ENCODE data around the gene PIGH. TPM values are rescaled to one million over a fixed set of nuclear protein-coding genes. Genes with fewer than 3 reads are reported as not detected.
A peak's percentile ranks its signal among the peaks of the same experiment; 100 is the strongest.

The PIGH gene
- total and polyA plus RNA-seq, 4 donors, result 16.3 to 35.7 (median 18.0) TPM

DNA sequence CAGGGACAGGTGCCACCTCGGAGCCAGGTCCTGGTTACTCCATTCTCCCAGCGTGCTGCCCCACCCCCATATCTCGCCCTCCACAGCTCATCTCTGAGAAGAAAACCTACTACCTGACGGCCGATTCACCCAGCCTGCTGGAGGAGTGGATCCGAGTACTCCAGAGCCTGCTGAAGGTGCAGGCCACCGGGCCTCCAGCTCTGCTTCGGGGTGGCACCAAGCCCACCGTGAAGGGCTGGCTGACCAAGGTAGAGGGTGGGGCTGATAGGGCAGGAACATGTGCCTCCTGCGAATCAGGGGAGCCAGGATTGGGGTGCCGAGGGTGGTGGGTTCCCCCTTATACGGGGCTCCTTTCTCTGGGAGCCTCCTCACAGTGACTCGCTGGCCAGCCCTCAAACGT lies 25.9 kb downstream of the PIGH start:
- H3K9me3 ChIP-seq (ENCODE audit: control insufficient read depth, low read length), result no peaks in the 10 kb centered on the region
- ATAC-seq (ENCODE audit: low FRiP score), result no peak
- no peaks in the 10 kb centered on the region for H3K36me3 ChIP-seq (ENCODE audit: control insufficient read depth in 1 of 2, insufficient read depth in 2 of 2, low read length in 1 of 2)
- H3K27me3 ChIP-seq (ENCODE audit: control insufficient read depth in 1 of 2, insufficient read depth in 2 of 2, low read length in 1 of 2), result no peaks in the 10 kb centered on the region
- intact Hi-C loops (cut with DNase I), result no loop called here
- H3K4me3 ChIP-seq (ENCODE audit: low read length in 2 of 2), result no peak overlapping the region
- H3K4me1 ChIP-seq (ENCODE audit: control insufficient read depth in 1 of 2, insufficient read depth in 2 of 2, low read length in 2 of 2), result no peaks in the 10 kb centered on the region
- DNase-seq, result peak in 1 of 2 donors; percentile 71
- 91% methylated on average over 14 of the region's 14 CpGs for WGBS, 2 donors
- H3K27ac ChIP-seq (ENCODE audit: low read depth in 1 of 2, low read length in 2 of 2), result no peak overlapping the region

DNA sequence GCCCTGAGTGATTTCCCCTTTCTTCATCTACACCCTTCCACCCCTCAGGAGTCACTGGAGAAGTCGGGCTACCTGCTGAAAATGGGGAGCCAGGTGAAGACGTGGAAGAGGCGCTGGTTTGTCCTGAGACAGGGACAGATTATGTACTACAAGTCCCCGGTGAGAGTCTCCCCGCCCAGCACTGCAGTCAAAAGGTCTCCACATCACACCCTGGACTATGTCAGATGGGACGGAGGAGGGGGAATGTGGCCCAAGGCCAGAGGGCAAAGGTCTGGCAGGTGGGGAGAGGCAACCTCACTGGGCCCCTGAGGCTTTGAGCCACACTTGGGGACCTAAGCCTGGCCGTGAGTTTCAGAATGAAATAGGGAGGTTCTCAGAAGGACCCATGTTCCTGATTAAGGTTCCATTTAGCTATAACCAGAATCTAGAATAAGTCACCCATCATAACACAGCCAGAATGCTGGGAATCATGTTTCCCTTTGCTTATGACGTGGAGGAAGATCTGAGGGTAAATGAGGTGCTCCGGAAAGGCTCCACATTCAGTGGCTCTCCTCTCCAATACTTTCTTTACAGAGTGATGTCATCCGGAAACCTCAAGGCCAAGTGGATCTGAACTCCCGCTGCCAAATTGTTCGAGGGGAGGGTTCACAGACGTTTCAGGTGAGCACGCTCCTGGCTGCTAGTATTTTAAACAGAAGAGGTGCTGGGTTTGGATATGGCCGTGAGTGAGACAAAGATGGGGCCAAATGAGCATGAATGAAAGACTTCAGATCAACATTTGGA lies 26.6 kb downstream of the PIGH start:
- WGBS, 2 donors, result 80 to 84% methylated on average over 15 of the region's 15 CpGs
- Histone ChIP-seq H3K36me3 (ENCODE audit: control insufficient read depth in 1 of 2, insufficient read depth in 2 of 2, low read length in 1 of 2) (no peaks in the 10 kb centered on the region), H3K9me3 (ENCODE audit: control insufficient read depth, low read length) (no peaks in the 10 kb centered on the region), H3K27ac (ENCODE audit: low read depth in 1 of 2, low read length in 2 of 2) (no peak overlapping the region), H3K4me1 (ENCODE audit: control insufficient read depth in 1 of 2, insufficient read depth in 2 of 2, low read length in 2 of 2) (no peaks in the 10 kb centered on the region), H3K27me3 (ENCODE audit: control insufficient read depth in 1 of 2, insufficient read depth in 2 of 2, low read length in 1 of 2) (no peaks in the 10 kb centered on the region), H3K4me3 (ENCODE audit: low read length in 2 of 2) (no peak overlapping the region)
- intact Hi-C loops (cut with DNase I), result no loop called here
- no peak for ATAC-seq (ENCODE audit: low FRiP score)
- DNase-seq, result peak in 1 of 2 donors; percentile 30

DNA sequence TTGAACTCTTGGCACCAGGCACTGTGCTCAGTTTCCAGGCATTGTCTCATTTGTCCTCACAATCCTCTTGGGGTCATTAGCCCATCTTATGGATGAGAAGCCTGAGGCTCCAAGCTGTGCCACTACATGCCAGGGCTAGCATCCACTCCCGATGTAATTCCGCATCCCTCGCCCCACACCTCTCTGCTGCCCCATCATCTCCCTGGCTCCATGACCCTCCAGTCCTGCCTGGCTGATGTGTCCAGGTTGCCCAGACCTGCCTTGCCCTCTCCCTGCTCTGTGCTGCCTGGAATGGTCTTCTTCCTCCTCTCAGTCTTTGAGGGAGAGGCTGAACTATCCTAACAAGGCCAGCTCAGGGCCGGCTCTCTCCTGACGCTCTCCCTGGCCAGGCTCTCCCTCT lies 27.5 kb downstream of the PIGH start:
- no peak overlapping the region for H3K4me3 ChIP-seq (ENCODE audit: low read length in 2 of 2)
- intact Hi-C loops (cut with DNase I), result no loop called here
- H3K27me3 ChIP-seq (ENCODE audit: control insufficient read depth in 1 of 2, insufficient read depth in 2 of 2, low read length in 1 of 2), result no peaks in the 10 kb centered on the region
- no peaks in the 10 kb centered on the region for H3K4me1 ChIP-seq (ENCODE audit: control insufficient read depth in 1 of 2, insufficient read depth in 2 of 2, low read length in 2 of 2)
- no peaks in the 10 kb centered on the region for H3K9me3 ChIP-seq (ENCODE audit: control insufficient read depth, low read length)
- no peak overlapping the region for H3K27ac ChIP-seq (ENCODE audit: low read depth in 1 of 2, low read length in 2 of 2)
- 86 to 87% methylated on average over 5 of the region's 5 CpGs for WGBS, 2 donors
- DNase-seq, result peak in 1 of 2 donors; percentile 54
- ATAC-seq (ENCODE audit: low FRiP score), result no peak
- no peaks in the 10 kb centered on the region for H3K36me3 ChIP-seq (ENCODE audit: control insufficient read depth in 1 of 2, insufficient read depth in 2 of 2, low read length in 1 of 2)

DNA sequence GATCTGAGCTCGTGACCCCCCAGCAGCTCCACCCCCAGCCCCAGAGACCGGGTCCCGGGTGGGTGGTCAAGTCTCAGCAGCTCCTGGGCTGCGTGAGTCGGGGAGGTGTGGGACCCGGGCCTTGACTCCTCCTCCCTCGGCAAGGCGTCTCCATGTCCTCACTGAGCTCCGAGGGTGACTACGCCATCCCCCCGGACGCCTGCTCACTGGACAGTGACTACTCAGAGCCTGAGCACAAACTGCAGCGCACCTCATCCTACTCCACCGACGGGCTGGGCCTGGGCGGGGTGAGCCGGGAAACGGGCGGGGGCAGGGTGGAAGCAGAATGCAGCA lies 28.1 kb downstream of the PIGH start:
- Histone ChIP-seq H3K4me3 (ENCODE audit: low read length in 2 of 2) (no peak overlapping the region), H3K36me3 (ENCODE audit: control insufficient read depth in 1 of 2, insufficient read depth in 2 of 2, low read length in 1 of 2) (no peaks in the 10 kb centered on the region), H3K9me3 (ENCODE audit: control insufficient read depth, low read length) (no peaks in the 10 kb centered on the region), H3K27me3 (ENCODE audit: control insufficient read depth in 1 of 2, insufficient read depth in 2 of 2, low read length in 1 of 2) (no peaks in the 10 kb centered on the region), H3K4me1 (ENCODE audit: control insufficient read depth in 1 of 2, insufficient read depth in 2 of 2, low read length in 2 of 2) (no peaks in the 10 kb centered on the region), H3K27ac (ENCODE audit: low read depth in 1 of 2, low read length in 2 of 2) (no peak overlapping the region)
- WGBS, 2 donors, result 85 to 88% methylated on average over 19 of the region's 19 CpGs
- intact Hi-C loops (cut with DNase I), result loop anchor here in 1 of 2 donors (2.0 kb wide), 1 partner anchor 145 kb away; no protein-coding TSS in a partner anchor
- ATAC-seq (ENCODE audit: low FRiP score) (no peak), DNase-seq (peak in 1 of 2 donors; percentile 63)

DNA sequence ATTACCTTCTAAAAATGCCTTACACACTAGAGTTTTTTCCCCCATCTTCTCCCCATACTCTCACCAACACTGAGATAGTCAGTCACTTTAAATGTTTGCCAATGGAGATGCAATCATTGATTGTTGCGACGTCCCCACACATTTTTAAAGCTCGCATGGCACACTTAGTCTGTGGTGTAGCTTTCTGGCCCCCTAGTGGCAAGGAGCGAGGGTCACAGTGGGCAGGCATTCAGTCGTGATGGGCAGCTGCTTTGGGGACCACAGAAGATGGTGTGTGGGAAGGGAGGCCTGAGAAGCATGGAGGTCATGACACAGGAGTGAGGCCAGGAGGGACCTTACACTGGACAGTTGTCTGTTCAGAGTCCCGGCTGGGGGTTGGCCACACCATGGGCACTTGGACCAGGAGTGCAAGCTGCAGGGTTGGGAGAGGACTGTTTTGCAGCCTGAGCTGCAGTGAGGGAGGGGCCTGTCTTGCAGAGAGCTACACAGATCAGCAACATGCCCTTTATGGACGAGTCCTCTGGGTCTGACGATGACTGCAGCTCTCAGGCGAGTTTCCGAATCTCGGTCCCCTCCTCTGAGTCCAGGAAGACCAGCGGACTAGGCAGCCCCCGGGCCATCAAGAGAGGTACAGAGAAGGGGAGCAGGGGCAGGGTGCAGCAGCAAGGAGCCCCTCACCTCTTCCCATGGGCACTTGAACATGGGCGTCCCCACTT lies 28.6 kb downstream of the PIGH start:
- intact Hi-C loops (cut with DNase I), result loop anchor here in 1 of 2 donors (2.0 kb wide), 1 partner anchor 145 kb away; no protein-coding TSS in a partner anchor
- Histone ChIP-seq H3K27ac (ENCODE audit: low read depth in 1 of 2, low read length in 2 of 2) (no peak overlapping the region), H3K4me3 (ENCODE audit: low read length in 2 of 2) (no peak overlapping the region), H3K9me3 (ENCODE audit: control insufficient read depth, low read length) (no peaks in the 10 kb centered on the region), H3K4me1 (ENCODE audit: control insufficient read depth in 1 of 2, insufficient read depth in 2 of 2, low read length in 2 of 2) (no peaks in the 10 kb centered on the region), H3K27me3 (ENCODE audit: control insufficient read depth in 1 of 2, insufficient read depth in 2 of 2, low read length in 1 of 2) (no peaks in the 10 kb centered on the region), H3K36me3 (ENCODE audit: control insufficient read depth in 1 of 2, insufficient read depth in 2 of 2, low read length in 1 of 2) (no peaks in the 10 kb centered on the region)
- DNase-seq (peak; percentile 76 to 85), ATAC-seq (ENCODE audit: low FRiP score) (peak; percentile 42)
- WGBS, 2 donors, result 36 to 38% methylated on average over 12 to 14 of the region's 14 CpGs

DNA sequence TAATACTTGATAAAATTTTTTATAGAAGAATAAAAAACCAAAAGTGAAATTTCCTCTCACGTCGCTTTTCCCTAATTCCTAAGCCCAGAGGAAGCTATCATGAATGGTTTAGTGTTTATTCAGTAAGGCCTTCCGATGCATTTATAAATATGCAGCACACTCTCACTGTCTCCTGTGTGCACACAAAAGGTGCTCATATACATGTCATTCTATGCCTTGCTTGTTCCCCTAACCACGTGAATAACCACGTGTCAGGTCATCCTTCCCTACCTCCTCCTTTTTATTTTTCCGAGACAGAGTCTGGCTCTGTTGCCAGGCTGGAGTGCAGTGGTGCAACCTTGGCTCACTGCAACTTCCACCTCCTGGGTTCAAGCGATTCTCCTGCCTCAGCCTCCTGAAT lies 29.6 kb downstream of the PIGH start:
- no peak for ATAC-seq (ENCODE audit: low FRiP score)
- intact Hi-C loops (cut with DNase I), result loop anchor here in 1 of 2 donors (2.0 kb wide), 1 partner anchor 144 kb away; no protein-coding TSS in a partner anchor
- DNase-seq, result no peak
- no peak overlapping the region for H3K27ac ChIP-seq (ENCODE audit: low read depth in 1 of 2, low read length in 2 of 2)
- no peaks in the 10 kb centered on the region for H3K4me1 ChIP-seq (ENCODE audit: control insufficient read depth in 1 of 2, insufficient read depth in 2 of 2, low read length in 2 of 2)
- no peaks in the 10 kb centered on the region for H3K9me3 ChIP-seq (ENCODE audit: control insufficient read depth, low read length)
- no peaks in the 10 kb centered on the region for H3K27me3 ChIP-seq (ENCODE audit: control insufficient read depth in 1 of 2, insufficient read depth in 2 of 2, low read length in 1 of 2)
- no peak overlapping the region for H3K4me3 ChIP-seq (ENCODE audit: low read length in 2 of 2)
- H3K36me3 ChIP-seq (ENCODE audit: control insufficient read depth in 1 of 2, insufficient read depth in 2 of 2, low read length in 1 of 2), result no peaks in the 10 kb centered on the region
- 85 to 88% methylated on average over 7 of the region's 7 CpGs for whole genome bisulfite sequencing, 2 donors

DNA sequence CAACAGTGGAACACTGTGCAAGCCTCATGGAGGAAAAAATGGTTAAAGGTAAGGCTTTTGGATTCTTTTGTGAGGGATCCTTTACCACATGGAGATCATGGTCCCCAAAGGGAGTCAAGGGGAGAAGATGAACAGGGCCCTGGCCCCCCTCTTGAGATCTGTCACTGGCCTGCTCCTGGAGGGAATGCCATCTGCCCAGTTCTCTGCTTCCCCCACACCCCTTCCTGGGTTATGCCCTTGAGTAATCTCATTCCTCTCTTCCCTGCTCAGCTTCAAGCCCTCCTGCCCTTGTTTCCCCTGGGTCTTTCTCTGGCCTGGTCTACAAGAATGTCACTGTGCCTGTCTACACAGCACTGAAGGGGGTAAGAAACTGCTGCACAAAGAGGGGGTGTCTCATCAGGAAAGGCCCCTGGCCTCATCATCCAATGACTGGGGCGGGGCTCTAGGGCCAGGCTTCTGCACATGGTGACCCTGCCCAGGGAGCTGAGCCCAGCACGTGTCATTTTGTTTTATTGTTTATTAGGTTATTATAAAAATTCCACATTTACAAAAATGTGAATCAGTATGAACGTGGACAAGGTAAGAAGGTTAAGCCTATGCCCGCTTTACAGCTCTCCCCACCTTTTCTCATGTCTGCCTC lies 30.3 kb downstream of the PIGH start:
- Histone ChIP-seq H3K4me1 (ENCODE audit: control insufficient read depth in 1 of 2, insufficient read depth in 2 of 2, low read length in 2 of 2) (no peaks in the 10 kb centered on the region), H3K9me3 (ENCODE audit: control insufficient read depth, low read length) (no peaks in the 10 kb centered on the region), H3K27ac (ENCODE audit: low read depth in 1 of 2, low read length in 2 of 2) (no peak overlapping the region), H3K4me3 (ENCODE audit: low read length in 2 of 2) (no peak overlapping the region), H3K27me3 (ENCODE audit: control insufficient read depth in 1 of 2, insufficient read depth in 2 of 2, low read length in 1 of 2) (no peaks in the 10 kb centered on the region), H3K36me3 (ENCODE audit: control insufficient read depth in 1 of 2, insufficient read depth in 2 of 2, low read length in 1 of 2) (no peaks in the 10 kb centered on the region)
- peak in 1 of 2 donors; percentile 14 for DNase-seq
- ATAC-seq (ENCODE audit: low FRiP score), result no peak
- WGBS, 2 donors, result 80 to 89% methylated on average over 4 of the region's 4 CpGs
- intact Hi-C loops (cut with DNase I), result loop anchor here (2.0 kb wide), 1 partner anchor 143 kb away; no protein-coding TSS in a partner anchor

DNA sequence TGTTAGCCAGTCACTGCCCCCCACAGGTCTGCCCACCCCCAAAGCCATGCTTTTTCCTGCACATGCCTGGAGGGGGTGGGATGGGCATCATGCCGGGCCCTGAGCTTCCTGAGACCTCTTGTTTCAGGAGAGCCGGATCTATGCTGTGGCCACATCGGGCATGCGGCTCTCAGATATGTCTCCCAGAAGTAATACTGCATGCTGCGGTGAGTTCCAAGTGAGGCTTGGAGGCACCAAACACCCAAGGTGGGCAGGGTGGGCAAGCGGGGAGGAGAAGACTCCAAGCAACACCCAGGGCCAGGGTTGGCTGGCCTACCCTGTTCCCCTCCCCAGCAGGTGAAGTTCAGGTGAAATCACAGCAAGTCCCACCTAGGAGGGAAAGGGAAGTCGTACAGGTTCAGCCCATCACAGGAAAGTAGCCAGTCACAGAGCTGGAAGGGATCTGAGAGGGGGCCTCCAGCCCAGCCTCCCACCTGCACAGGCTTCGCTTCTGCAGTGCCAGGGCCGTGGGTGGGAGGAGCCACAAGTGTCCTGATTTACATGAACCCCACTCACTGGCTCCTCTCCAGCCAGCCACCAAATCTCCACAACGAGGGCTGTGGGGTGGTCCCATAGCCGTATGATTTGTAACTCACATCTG lies 30.9 kb downstream of the PIGH start:
- H3K36me3 ChIP-seq (ENCODE audit: control insufficient read depth in 1 of 2, insufficient read depth in 2 of 2, low read length in 1 of 2), result no peaks in the 10 kb centered on the region
- no peaks in the 10 kb centered on the region for H3K9me3 ChIP-seq (ENCODE audit: control insufficient read depth, low read length)
- ATAC-seq (ENCODE audit: low FRiP score) (no peak), DNase-seq (peak in 1 of 2 donors; percentile 61)
- H3K4me3 ChIP-seq (ENCODE audit: low read length in 2 of 2), result no peak overlapping the region
- H3K4me1 ChIP-seq (ENCODE audit: control insufficient read depth in 1 of 2, insufficient read depth in 2 of 2, low read length in 2 of 2), result no peaks in the 10 kb centered on the region
- WGBS, 2 donors, result 75 to 80% methylated on average over 11 of the region's 11 CpGs
- no peak overlapping the region for H3K27ac ChIP-seq (ENCODE audit: low read depth in 1 of 2, low read length in 2 of 2)
- intact Hi-C loops (cut with DNase I), result loop anchor here in 1 of 2 donors (2.0 kb wide), 1 partner anchor 142 kb away; no protein-coding TSS in a partner anchor
- no peaks in the 10 kb centered on the region for H3K27me3 ChIP-seq (ENCODE audit: control insufficient read depth in 1 of 2, insufficient read depth in 2 of 2, low read length in 1 of 2)
